ENCODE data around the gene KAT6B.
"Not testable (repeated sequence)": the region's sequence is repeated elsewhere in the genome, so short reads cannot be mapped to it uniquely, and the experiment has no call there.

The KAT6B gene

DNA sequence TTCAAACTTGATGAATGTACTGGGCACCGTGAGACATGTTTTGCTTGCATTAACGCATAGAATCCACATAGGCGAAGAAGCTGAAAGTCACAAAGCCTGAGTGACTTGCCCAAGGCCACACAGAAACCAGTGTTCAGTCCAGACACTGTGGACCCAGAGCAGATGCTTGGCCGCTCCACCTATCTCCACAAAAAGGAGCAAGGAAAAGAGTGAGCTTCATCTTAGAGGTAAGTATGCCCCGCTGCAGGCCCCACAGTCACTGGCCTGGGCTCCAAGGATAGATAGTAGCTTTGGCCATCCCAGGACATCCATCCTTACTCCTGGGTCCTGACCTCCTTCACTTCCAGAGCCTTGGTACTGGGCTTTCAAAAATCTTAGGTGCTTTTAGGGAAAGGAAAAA, 224.9 kb downstream of the KAT6B start:
- TF ChIP-seq, protein P1, sequence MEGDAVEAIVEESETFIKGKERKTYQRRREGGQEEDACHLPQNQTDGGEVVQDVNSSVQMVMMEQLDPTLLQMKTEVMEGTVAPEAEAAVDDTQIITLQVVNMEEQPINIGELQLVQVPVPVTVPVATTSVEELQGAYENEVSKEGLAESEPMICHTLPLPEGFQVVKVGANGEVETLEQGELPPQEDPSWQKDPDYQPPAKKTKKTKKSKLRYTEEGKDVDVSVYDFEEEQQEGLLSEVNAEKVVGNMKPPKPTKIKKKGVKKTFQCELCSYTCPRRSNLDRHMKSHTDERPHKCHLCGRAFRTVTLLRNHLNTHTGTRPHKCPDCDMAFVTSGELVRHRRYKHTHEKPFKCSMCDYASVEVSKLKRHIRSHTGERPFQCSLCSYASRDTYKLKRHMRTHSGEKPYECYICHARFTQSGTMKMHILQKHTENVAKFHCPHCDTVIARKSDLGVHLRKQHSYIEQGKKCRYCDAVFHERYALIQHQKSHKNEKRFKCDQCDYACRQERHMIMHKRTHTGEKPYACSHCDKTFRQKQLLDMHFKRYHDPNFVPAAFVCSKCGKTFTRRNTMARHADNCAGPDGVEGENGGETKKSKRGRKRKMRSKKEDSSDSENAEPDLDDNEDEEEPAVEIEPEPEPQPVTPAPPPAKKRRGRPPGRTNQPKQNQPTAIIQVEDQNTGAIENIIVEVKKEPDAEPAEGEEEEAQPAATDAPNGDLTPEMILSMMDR (IDR thresholded peaks at IDR 0.05), result no peak
- no peak for TF ChIP-seq ZFX (IDR thresholded peaks at IDR 0.05; ENCODE audit: borderline replicate concordance)
- no peak overlapping the region for H3K27ac ChIP-seq

GRCh38 chr10:75055896-75056406, 229.6 kb downstream of the KAT6B start:
- H3K27ac ChIP-seq, result not testable (repeated sequence)

DNA sequence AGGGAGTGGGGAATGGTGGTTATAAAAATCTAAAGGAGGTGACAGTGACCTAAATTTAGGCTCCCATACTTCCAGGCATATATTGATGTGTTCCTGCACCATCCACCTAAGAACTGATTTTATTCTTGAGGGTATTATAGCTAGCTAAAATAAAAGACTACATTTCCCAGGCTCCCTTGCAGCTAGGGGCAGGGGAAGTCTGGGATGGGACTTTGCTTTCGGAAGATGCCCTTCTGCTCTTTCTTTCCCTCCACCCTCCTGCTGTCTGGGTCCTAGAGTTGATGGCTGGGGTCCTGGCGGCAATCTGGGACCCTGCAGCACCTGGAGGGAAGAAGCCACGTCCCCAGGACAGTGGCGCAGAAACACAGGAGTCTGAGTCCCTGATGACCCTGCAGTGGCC, 231.3 kb downstream of the KAT6B start:
- no peak for TF ChIP-seq ZFX (IDR thresholded peaks at IDR 0.05; ENCODE audit: borderline replicate concordance)
- TF ChIP-seq, protein P1 (IDR thresholded peaks at IDR 0.05), result no peak
- H3K27ac ChIP-seq, result no peak overlapping the region

DNA sequence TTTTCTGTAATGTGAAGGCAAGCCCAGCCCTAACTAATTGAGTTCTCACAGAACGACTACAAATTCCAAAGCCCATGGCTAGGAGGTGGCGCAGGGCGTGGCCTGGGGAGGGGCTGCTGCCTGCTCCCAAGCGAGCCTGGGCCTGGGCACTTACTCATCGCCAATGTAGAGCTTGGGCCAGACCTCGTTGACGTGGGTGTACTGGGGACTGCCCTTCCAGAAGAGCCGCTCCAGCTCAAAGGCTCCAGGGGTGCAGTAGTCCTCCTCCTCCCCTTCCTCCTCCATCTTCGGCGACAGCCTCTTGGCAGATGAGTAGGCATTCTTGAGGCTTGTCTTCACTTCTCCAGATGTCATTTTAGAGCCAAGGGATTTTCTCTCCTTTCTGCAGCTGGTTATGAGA, 231.8 kb downstream of the KAT6B start:
- no peak for TF ChIP-seq ZFX (IDR thresholded peaks at IDR 0.05; ENCODE audit: borderline replicate concordance)
- TF ChIP-seq, protein P1 (IDR thresholded peaks at IDR 0.05), result no peak
- no peak overlapping the region for H3K27ac ChIP-seq

GRCh38 chr10:75061709-75062505, 235.5 kb downstream of the KAT6B start:
- TF ChIP-seq ZFX (IDR thresholded peaks at IDR 0.05; ENCODE audit: borderline replicate concordance), result no peak
- TF ChIP-seq, protein P1 (IDR thresholded peaks at IDR 0.05), result no peak
- H3K27ac ChIP-seq, result no peak overlapping the region

GRCh38 chr10:75062506-75063299, 236.3 kb downstream of the KAT6B start:
- TF ChIP-seq, protein P1 (IDR thresholded peaks at IDR 0.05), result no peak
- no peak for TF ChIP-seq ZFX (IDR thresholded peaks at IDR 0.05; ENCODE audit: borderline replicate concordance)
- no peak overlapping the region for H3K27ac ChIP-seq

DNA sequence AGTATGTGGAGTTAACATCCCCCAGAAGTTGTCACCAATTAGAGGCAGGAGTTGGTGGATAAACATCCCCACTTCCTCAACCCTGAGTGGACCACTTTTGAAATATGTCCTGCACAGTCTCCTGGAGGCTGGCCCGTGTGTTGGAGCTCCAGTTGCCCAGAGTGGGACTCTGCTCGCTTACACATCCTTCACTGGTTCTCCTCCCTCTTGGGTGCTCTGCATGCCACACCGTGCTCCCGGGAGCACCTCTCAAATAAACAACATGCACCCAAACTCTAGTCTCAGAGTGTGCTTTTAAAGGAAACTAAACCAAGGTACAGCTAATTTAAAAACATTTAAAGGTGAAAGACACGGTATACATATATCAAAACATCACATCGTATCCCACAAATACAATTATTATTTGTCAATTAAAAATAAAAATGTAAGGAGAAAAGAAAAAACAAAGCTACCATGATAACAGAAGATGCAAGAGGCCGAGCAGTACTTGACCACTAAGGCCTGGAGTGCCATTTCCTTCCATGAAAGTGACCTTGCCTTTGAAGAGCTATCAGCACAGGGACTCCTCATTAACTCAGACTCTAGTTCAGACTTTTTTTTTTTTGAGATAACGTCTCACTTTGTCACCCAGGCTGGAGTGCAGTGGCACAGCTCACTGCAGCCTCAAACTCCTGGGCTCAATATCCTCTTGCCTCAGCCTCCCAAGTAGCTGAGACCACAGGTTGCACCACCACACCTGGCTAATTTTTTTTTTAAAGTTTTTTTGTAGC, 237.2 kb downstream of the KAT6B start:
- TF ChIP-seq, protein P1 (IDR thresholded peaks at IDR 0.05), result no peak
- no peak for TF ChIP-seq ZFX (IDR thresholded peaks at IDR 0.05; ENCODE audit: borderline replicate concordance)
- H3K27ac ChIP-seq, result no peak overlapping the region

All from 22Rv1 (cell line).